Activated T-helper 1 cell treated with anti-CD3 and anti-CD28 coated beads, Interleukin-12 subunit alpha, Interleukin-12 subunit beta, Interleukin-2, Interleukin-4 antibody, amounts not matched to agents 30 ng/mL and 10 ng/mL and 1 ng/mL, durations not matched to agents 14 hours and 24 hours and 36 hours (primary cell): ENCODE data around the gene CEND1. TPM values are rescaled to one million over a fixed set of nuclear protein-coding genes. Genes with fewer than 3 reads are reported as not detected.

ENCODE experiments used
- DNase-seq: peaks from one replicate; pipeline ENCODE4 v3.0.0; 2021; ENCODE audit warnings: low spot score
- H3K27ac Mint-ChIP-seq: one replicate; pipeline ENCODE4 v1.8.0; 2021; ENCODE audit warnings: mild to moderate bottlenecking, mixed read lengths
- H3K27me3 Mint-ChIP-seq: one replicate; pipeline ENCODE4 v1.8.0; 2022; ENCODE audit warnings: mild to moderate bottlenecking, moderate library complexity, mixed read lengths; ENCODE audit not compliant: insufficient read depth
- H3K36me3 Mint-ChIP-seq: one replicate; pipeline ENCODE4 v1.8.0; 2021; ENCODE audit warnings: low read depth, mixed read lengths
- H3K4me1 Mint-ChIP-seq: one replicate; pipeline ENCODE4 v1.8.0; 2021; ENCODE audit warnings: low read depth, mixed read lengths
- H3K4me3 Mint-ChIP-seq: one replicate; pipeline ENCODE4 v1.8.0; 2021; ENCODE audit warnings: mild to moderate bottlenecking, moderate library complexity, mixed read lengths
- H3K9me3 Mint-ChIP-seq: one replicate; pipeline ENCODE4 v1.8.0; 2021; ENCODE audit warnings: mixed read lengths
- intact Hi-C: fragments of 100-400 bp; cut with micrococcal nuclease; formaldehyde crosslinking; loops from one replicate; pipeline ENCODE4 v1.15.1; 2024
- total RNA-seq: library from RNA; stranded (reverse); gene quantifications from 2 replicates; pipeline ENCODE4 v1.2.3, GENCODE V29; 2022

The CEND1 gene
- total RNA-seq, 1 donor from 2014 or later = 7.1 TPM

- DNase-seq = no peak
- intact Hi-C loops = loop anchor here (1.0 to 2.0 kb wide), 3 partner anchors 10 to 17 kb away; partner anchors contain the start of genes POLR2L and TSPAN4
- Mint-ChIP-seq H3K9me3 (no peaks in the 10 kb centered on the region), H3K36me3 (peaks cover 2% of the 10 kb centered on the region), H3K27ac (no peak overlapping the region), H3K4me1 (peaks cover 6% of the 10 kb centered on the region), H3K4me3 (peak overlapping the region; percentile 9), H3K27me3 (peaks cover 34% of the 10 kb centered on the region)
These were observed 42.2 kb upstream of the CEND1 start for GRCh38 chr11:831961-832528.

DNA sequence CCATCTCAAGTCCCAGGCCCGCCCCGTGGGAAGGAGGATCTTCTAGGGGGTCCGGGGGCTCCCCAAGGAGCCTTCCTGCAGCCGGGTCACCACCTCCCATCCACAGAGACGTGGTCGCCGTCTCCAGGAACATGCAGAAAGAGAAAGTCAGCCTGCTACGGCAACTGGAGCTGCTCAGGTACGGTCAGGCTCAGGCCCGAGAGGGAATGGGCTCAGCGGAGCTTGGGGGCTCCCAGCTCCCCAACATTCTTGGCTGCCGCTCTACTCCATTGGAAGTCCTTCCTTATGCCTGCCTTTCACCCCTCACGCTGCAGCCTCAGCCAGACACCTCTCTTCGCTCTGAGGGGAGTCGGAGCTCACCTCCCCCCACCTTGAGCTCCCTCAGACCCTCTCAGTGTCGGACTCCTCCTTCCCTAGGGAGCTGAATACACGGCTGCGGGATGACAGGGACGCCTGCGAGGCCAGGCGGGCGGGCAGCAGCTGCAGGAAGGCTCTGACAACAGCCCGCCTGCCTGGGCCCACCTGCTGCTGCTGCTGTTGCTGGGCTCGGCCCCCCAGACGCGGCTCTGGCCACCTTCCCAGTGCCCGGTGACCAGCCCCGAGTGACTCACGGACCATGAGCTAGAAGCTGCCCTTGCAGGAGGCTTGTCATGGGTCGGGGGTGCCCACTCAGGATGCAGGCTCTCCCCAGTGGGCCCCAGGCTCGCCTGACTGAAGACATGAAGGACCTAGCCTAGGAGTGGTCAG is 41.4 kb upstream of the CEND1 start:
- H3K9me3 Mint-ChIP-seq = no peaks in the 10 kb centered on the region
- intact Hi-C loops = loop anchor here (2.0 kb wide), 1 partner anchor 18 kb away; no protein-coding TSS in a partner anchor
- H3K36me3 Mint-ChIP-seq = peaks cover 2% of the 10 kb centered on the region
- peak overlapping the region; percentile 33 for H3K4me3 Mint-ChIP-seq
- peaks cover 37% of the 10 kb centered on the region for H3K27me3 Mint-ChIP-seq
- peaks cover 6% of the 10 kb centered on the region for H3K4me1 Mint-ChIP-seq
- no peak for DNase-seq
- no peak overlapping the region for H3K27ac Mint-ChIP-seq

- H3K9me3 Mint-ChIP-seq = no peaks in the 10 kb centered on the region
- intact Hi-C loops = loop anchor here (2.0 kb wide), 1 partner anchor 18 kb away; no protein-coding TSS in a partner anchor
- peaks cover 6% of the 10 kb centered on the region for H3K4me1 Mint-ChIP-seq
- H3K4me3 Mint-ChIP-seq = peak overlapping the region; percentile 33
- peaks cover 37% of the 10 kb centered on the region for H3K27me3 Mint-ChIP-seq
- peaks cover 2% of the 10 kb centered on the region for H3K36me3 Mint-ChIP-seq
- no peak for DNase-seq
- H3K27ac Mint-ChIP-seq = no peak overlapping the region
These were observed 40.6 kb upstream of the CEND1 start for GRCh38 chr11:830295-831117.

DNA sequence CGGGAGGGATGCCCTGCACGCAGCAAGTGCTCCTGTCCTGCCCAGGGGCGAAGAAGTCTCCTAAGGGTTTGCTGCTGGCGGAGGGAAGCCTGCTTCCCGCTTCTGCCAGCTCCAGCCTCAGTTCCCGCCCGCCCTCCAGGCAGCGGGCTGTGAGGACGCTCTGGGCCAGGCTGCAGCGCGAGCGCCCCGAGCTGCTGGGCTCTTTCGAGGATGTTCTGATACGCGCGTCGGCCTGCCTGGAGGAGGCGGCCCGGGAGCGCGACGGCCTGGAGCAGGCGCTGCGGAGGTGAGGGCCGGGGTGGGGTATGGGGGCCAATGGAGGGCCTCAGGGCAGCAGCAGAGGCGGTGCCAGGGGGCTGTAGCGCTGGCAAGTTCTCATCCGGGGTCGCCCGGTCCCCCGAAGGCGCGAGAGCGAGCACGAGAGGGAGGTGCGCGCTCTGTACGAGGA is 40.0 kb upstream of the CEND1 start:
- no peak overlapping the region for H3K4me3 Mint-ChIP-seq

DNA sequence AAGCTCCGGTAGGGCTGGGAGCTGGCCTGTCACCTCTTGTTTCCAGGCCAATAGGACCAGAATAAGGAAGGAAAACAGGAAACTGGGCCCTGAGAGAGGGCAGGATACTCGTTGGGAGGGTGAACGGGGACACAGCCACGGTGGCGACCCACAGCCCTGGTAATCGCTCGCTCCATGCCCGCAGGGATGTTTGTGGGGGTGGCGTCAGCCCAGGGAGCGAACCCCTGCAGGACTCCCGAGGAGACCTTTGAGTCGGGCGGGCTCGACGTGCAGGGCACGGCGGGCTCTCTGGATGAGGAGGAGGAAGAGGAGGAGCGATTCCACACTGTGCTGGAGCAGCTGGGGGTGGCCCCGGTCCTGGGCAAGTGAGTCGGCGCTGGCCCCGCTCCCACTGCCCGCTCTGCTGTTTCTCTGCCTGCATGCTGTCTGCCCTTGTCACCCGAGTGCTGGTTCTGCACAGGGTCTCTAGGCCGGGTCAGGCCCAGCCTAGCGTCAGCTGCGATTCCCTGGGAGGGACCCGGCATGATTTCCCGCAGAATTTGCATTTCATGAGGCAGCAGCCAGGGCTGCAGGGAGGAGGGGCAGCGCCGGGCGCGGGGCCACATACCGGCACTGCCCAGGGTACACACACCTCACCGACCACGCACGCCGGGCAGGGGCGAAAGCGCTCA is 39.4 kb upstream of the CEND1 start:
- peak overlapping the region; percentile 15 for H3K4me3 Mint-ChIP-seq
- peaks cover 4% of the 10 kb centered on the region for H3K36me3 Mint-ChIP-seq
- no peak overlapping the region for H3K27ac Mint-ChIP-seq

More for the DNA sequence above, 40.0 kb upstream of the CEND1 start:
- no peak for DNase-seq
- peaks cover 2% of the 10 kb centered on the region for H3K36me3 Mint-ChIP-seq
- H3K27ac Mint-ChIP-seq = no peak overlapping the region
- intact Hi-C loops = loop anchor here (2.0 kb wide), 1 partner anchor 19 kb away; no protein-coding TSS in a partner anchor
- H3K9me3 Mint-ChIP-seq = no peaks in the 10 kb centered on the region
- H3K4me1 Mint-ChIP-seq = peaks cover 6% of the 10 kb centered on the region
- peaks cover 37% of the 10 kb centered on the region for H3K27me3 Mint-ChIP-seq

GRCh38 chr11:828506-829175 is 38.8 kb upstream of the CEND1 start:
- no peaks in the 10 kb centered on the region for H3K9me3 Mint-ChIP-seq
- H3K27me3 Mint-ChIP-seq = peaks cover 37% of the 10 kb centered on the region
- peak overlapping the region; percentile 77 for H3K4me3 Mint-ChIP-seq
- DNase-seq = no peak
- peaks cover 2% of the 10 kb centered on the region for H3K36me3 Mint-ChIP-seq
- no peak overlapping the region for H3K27ac Mint-ChIP-seq
- intact Hi-C loops = no loop called here
- peaks cover 6% of the 10 kb centered on the region for H3K4me1 Mint-ChIP-seq

More for the DNA sequence above, 39.4 kb upstream of the CEND1 start:
- DNase-seq = no peak
- H3K4me1 Mint-ChIP-seq = peaks cover 6% of the 10 kb centered on the region
- H3K9me3 Mint-ChIP-seq = no peaks in the 10 kb centered on the region
- intact Hi-C loops = no loop called here
- H3K27me3 Mint-ChIP-seq = peaks cover 37% of the 10 kb centered on the region

DNA sequence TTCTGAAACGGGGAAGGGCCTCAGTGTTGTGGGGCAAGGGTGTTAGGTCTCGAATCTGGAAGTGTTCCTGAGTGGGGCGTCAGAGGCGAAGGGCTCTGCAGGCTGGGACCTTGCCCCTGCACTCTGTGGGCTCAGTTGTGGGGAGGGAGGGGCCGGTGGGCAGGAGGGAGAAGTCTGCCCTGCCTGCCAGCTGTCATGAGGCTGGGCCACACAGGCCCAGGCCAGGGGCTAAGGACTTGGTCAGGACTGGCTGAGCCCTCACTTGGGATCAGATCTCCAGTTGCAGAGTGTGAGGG is 38.0 kb upstream of the CEND1 start, which contains the start of gene CRACR2B:
CRACR2B (plus strand) TSS at position 23 of the 296 bp plus-strand sequence. CDS start 689 bp downstream, outside the sequence.
- Mint-ChIP-seq H3K27ac (peak within 1 kb of the TSS; percentile 5), H3K36me3 (peaks cover 2% of the 10 kb centered on the region), H3K27me3 (peaks cover 37% of the 10 kb centered on the region), H3K4me1 (peaks cover 6% of the 10 kb centered on the region), H3K4me3 (peak within 1 kb of the TSS; percentile 77), H3K9me3 (no peaks in the 10 kb centered on the region)
- DNase-seq = no peak
- intact Hi-C loops = loop anchor here (1.0 kb wide), 1 partner anchor 9 kb away; no protein-coding TSS in a partner anchor

GRCh38 chr11:827146-827896 is 37.4 kb upstream of the CEND1 start:
- DNase-seq = no peak
- peaks cover 36% of the 10 kb centered on the region for H3K27me3 Mint-ChIP-seq
- H3K9me3 Mint-ChIP-seq = no peaks in the 10 kb centered on the region
- H3K4me3 Mint-ChIP-seq = peak overlapping the region; percentile 77
- H3K4me1 Mint-ChIP-seq = peaks cover 6% of the 10 kb centered on the region
- intact Hi-C loops = loop anchor here (1.0 kb wide), 1 partner anchor 8 kb away; no protein-coding TSS in a partner anchor
- peaks cover 2% of the 10 kb centered on the region for H3K36me3 Mint-ChIP-seq
- H3K27ac Mint-ChIP-seq = peak overlapping the region; percentile 5

GRCh38 chr11:826836-827145 is 36.9 kb upstream of the CEND1 start:
- peaks cover 2% of the 10 kb centered on the region for H3K36me3 Mint-ChIP-seq
- H3K4me1 Mint-ChIP-seq = peaks cover 6% of the 10 kb centered on the region
- H3K27me3 Mint-ChIP-seq = peaks cover 34% of the 10 kb centered on the region
- no peak overlapping the region for H3K27ac Mint-ChIP-seq
- H3K9me3 Mint-ChIP-seq = no peaks in the 10 kb centered on the region
- intact Hi-C loops = loop anchor here (1.0 kb wide), 1 partner anchor 7 kb away; no protein-coding TSS in a partner anchor
- DNase-seq = no peak
- peak overlapping the region; percentile 81 for H3K4me3 Mint-ChIP-seq

DNA sequence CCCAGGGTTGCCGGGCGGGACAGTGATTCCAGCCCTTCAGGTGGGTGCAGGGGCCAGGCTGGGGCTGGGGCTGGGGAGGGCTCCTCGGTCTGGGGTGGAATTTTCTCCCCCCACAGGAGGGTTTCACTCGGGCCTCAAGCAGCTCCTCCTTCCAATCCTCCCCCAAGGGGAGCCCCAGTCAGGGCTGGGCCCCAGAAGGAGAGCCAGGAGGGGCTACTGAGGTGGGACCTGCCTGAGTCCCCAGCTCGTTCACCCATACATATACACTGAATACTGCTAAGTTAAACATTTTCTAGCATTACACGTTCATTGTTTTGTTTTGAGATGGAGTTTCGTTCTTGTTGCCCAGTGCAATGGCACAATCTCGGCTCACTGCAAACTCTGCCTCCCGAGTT is 36.3 kb upstream of the CEND1 start:
- no peaks in the 10 kb centered on the region for H3K9me3 Mint-ChIP-seq
- no peak overlapping the region for H3K27ac Mint-ChIP-seq
- DNase-seq = no peak
- peaks cover 31% of the 10 kb centered on the region for H3K27me3 Mint-ChIP-seq
- peak overlapping the region; percentile 81 for H3K4me3 Mint-ChIP-seq
- peaks cover 2% of the 10 kb centered on the region for H3K36me3 Mint-ChIP-seq
- intact Hi-C loops = no loop called here
- peaks cover 6% of the 10 kb centered on the region for H3K4me1 Mint-ChIP-seq

- Mint-ChIP-seq H3K27me3 (peaks cover 29% of the 10 kb centered on the region), H3K4me3 (no peak overlapping the region), H3K36me3 (peaks cover 2% of the 10 kb centered on the region), H3K9me3 (no peaks in the 10 kb centered on the region), H3K4me1 (peaks cover 6% of the 10 kb centered on the region), H3K27ac (no peak overlapping the region)
- DNase-seq = no peak
- intact Hi-C loops = no loop called here
These were observed 35.7 kb upstream of the CEND1 start for GRCh38 chr11:825366-826226.
